ENCODE results near the gene SFXN3.

GRCh38 chr10:101028446-101029337 is 2.3 kb upstream of the SFXN3 start:
- no peak for TF ChIP-seq EZH2 (IDR thresholded peaks at IDR 0.05)
- TF ChIP-seq POLR2AphosphoS5 (IDR thresholded peaks at IDR 0.05; ENCODE audit: borderline replicate concordance, low read depth, low read length), result no peak
- no peak for TF ChIP-seq FOXP2 (optimal IDR thresholded peaks at IDR 0.05; ENCODE audit: control extremely low read depth, extremely low read length, insufficient read depth)
